ENCODE measurements around the gene AFDN. TPM values are rescaled to one million over a fixed set of nuclear protein-coding genes. Genes with fewer than 3 reads are reported as not detected.

Gene AFDN
- total RNA-seq, 3 donors from 2014 or later, result 93.1 to 292 (median 170) TPM

DNA sequence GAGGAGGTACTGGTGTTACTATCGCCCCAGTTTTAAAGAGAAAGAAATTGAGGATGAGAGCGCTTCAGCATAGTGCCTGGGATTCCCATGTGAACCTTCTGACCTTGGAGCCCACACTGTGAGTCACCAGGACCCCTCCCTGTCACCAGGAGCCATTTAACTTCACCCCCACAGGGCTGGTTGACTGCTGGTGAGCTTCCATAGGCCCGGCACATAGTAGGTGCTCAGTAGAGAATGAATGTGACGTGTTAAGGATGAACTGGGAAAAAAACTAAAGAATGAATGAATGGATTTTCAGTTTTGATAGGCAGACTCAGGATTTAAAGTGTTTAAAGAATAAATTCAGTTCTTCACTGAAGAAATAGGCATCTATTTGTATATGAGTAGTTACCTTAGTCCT, 117.4 kb downstream of the AFDN start:
- H3K4me3 ChIP-seq, result no peak overlapping the region
- no peaks in the 10 kb centered on the region for H3K4me1 ChIP-seq
- no peak for DNase-seq (ENCODE audit: low spot score in 2 of 2)
- no peaks in the 10 kb centered on the region for H3K27me3 ChIP-seq
- no peaks in the 10 kb centered on the region for H3K9me3 ChIP-seq
- no peak overlapping the region for H3K27ac ChIP-seq
- H3K36me3 ChIP-seq, result peaks cover 7% of the 10 kb centered on the region
- intact Hi-C loops (cut with DNase I; ENCODE audit: low total_unique reads), result no loop called here
- no peak for TF ChIP-seq POLR2A (IDR thresholded peaks at IDR 0.05)
- TF ChIP-seq, protein P1, sequence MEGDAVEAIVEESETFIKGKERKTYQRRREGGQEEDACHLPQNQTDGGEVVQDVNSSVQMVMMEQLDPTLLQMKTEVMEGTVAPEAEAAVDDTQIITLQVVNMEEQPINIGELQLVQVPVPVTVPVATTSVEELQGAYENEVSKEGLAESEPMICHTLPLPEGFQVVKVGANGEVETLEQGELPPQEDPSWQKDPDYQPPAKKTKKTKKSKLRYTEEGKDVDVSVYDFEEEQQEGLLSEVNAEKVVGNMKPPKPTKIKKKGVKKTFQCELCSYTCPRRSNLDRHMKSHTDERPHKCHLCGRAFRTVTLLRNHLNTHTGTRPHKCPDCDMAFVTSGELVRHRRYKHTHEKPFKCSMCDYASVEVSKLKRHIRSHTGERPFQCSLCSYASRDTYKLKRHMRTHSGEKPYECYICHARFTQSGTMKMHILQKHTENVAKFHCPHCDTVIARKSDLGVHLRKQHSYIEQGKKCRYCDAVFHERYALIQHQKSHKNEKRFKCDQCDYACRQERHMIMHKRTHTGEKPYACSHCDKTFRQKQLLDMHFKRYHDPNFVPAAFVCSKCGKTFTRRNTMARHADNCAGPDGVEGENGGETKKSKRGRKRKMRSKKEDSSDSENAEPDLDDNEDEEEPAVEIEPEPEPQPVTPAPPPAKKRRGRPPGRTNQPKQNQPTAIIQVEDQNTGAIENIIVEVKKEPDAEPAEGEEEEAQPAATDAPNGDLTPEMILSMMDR (IDR thresholded peaks at IDR 0.05), result no peak
- TF ChIP-seq POLR2AphosphoS5 (IDR thresholded peaks at IDR 0.05), result no peak

DNA sequence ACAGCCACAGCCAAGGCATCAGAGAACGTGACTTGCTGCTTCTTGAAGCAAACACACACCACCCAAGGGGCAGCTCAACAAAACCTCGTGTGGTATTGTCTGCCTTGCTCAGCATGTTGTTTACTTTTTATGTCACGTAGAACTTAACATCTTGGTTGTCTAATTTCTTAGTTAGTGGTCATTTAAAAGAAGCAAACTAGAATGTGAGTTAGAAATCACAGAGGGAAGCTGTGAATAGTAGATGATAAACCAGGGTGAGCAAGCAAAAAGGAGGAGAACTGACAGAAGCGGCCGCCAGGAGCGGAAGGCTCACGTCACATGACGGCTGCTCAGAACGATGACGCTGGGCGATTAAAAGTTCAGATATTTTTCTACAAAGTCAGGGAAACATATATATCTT, 119.3 kb downstream of the AFDN start:
- TF ChIP-seq POLR2AphosphoS5 (IDR thresholded peaks at IDR 0.05), result no peak
- TF ChIP-seq, protein P1 (IDR thresholded peaks at IDR 0.05), result no peak
- TF ChIP-seq POLR2A (IDR thresholded peaks at IDR 0.05), result no peak
- Histone ChIP-seq H3K36me3 (peaks cover 7% of the 10 kb centered on the region), H3K9me3 (no peaks in the 10 kb centered on the region), H3K27me3 (no peaks in the 10 kb centered on the region), H3K4me3 (no peak overlapping the region), H3K27ac (no peak overlapping the region), H3K4me1 (no peaks in the 10 kb centered on the region)
- intact Hi-C loops (cut with DNase I; ENCODE audit: low total_unique reads), result no loop called here
- no peak for DNase-seq (ENCODE audit: low spot score in 2 of 2)

DNA sequence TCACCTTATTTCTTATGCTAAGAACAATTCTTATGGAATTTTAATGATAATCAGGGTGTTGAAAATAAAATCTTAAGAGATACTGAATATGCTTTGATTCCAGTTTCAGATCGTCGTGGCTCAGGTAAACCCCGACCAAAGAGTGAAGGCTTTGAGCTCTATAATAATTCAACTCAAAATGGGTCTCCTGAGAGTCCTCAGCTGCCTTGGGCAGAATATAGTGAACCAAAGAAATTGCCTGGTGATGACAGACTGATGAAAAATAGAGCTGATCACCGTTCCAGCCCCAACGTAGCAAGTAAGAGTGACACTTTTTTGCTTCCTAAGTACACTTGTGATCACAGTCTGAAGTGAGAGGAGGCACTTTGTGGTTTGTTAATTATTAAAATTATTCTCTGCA, 119.9 kb downstream of the AFDN start:
- peaks cover 7% of the 10 kb centered on the region for H3K36me3 ChIP-seq
- TF ChIP-seq, protein P1 (IDR thresholded peaks at IDR 0.05), result no peak
- TF ChIP-seq POLR2A (IDR thresholded peaks at IDR 0.05) (no peak), POLR2AphosphoS5 (IDR thresholded peaks at IDR 0.05) (no peak)

DNA sequence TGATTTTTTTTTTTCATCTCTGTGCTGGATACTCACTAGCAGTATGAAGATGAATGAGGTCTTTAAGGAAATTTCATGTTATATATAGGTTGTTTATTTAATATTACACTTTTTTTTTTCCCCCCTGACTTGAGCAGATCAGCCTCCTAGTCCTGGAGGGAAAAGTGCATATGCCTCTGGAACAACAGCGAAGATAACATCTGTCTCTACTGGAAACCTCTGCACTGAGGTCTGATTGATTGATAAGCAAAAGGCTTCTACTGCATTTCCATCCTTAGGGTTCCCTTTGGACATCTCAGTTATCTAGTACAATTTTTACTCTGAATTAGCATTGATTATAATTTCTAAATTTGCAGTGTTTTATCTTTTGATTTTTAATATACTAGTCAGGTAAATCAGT, 121.0 kb downstream of the AFDN start:
- intact Hi-C loops (cut with DNase I; ENCODE audit: low total_unique reads), result no loop called here

More for the DNA sequence above, 119.9 kb downstream of the AFDN start:
- DNase-seq (ENCODE audit: low spot score in 2 of 2), result no peak
- intact Hi-C loops (cut with DNase I; ENCODE audit: low total_unique reads), result no loop called here
- Histone ChIP-seq H3K4me3 (no peak overlapping the region), H3K27ac (no peak overlapping the region), H3K9me3 (no peaks in the 10 kb centered on the region), H3K4me1 (no peaks in the 10 kb centered on the region), H3K27me3 (no peaks in the 10 kb centered on the region)

DNA sequence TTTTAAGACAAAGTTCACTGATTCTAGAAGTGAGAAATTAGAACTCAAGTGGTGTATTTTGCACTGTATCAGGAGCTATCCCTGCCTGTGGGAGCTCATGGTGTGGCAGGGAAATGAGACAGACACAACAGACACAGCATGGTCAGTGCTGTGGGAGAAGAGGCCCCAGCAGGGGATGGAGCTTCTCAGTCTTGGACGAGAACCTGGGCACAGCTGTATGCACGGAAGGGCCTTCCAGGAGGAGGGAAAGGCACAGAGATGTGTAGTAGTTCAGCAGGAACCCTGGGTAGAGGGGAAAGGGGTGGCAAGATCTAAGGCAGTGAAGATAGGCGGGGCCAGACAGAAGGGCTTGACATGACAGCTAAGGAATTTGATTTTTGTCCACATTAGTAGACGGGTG, 122.0 kb downstream of the AFDN start:
- no peak for DNase-seq (ENCODE audit: low spot score in 2 of 2)
- Histone ChIP-seq H3K4me3 (no peak overlapping the region), H3K27me3 (no peaks in the 10 kb centered on the region), H3K36me3 (peaks cover 4% of the 10 kb centered on the region), H3K4me1 (no peaks in the 10 kb centered on the region), H3K9me3 (no peaks in the 10 kb centered on the region), H3K27ac (no peak overlapping the region)
- intact Hi-C loops (cut with DNase I; ENCODE audit: low total_unique reads), result no loop called here
- TF ChIP-seq, protein P1 (IDR thresholded peaks at IDR 0.05), result no peak
- TF ChIP-seq POLR2A (IDR thresholded peaks at IDR 0.05) (no peak), POLR2AphosphoS5 (IDR thresholded peaks at IDR 0.05) (no peak)

More for the DNA sequence above, 121.0 kb downstream of the AFDN start:
- Histone ChIP-seq H3K9me3 (no peaks in the 10 kb centered on the region), H3K4me3 (no peak overlapping the region), H3K36me3 (peaks cover 7% of the 10 kb centered on the region), H3K27ac (no peak overlapping the region), H3K4me1 (no peaks in the 10 kb centered on the region), H3K27me3 (no peaks in the 10 kb centered on the region)
- TF ChIP-seq POLR2AphosphoS5 (IDR thresholded peaks at IDR 0.05), result no peak
- no peak for TF ChIP-seq POLR2A (IDR thresholded peaks at IDR 0.05)
- TF ChIP-seq, protein P1 (IDR thresholded peaks at IDR 0.05), result no peak
- no peak for DNase-seq (ENCODE audit: low spot score in 2 of 2)
